Gastroesophageal sphincter (tissue), 4 donors: ENCODE data around the gene NAPSA. TPM values are rescaled to one million over a fixed set of nuclear protein-coding genes. Genes with fewer than 3 reads are reported as not detected.

Experiments
- ATAC-seq: fragments of 150-250 bp; one replicate; pipeline ENCODE4 v1.9.1; 2016; ENCODE audit warnings: mild to moderate bottlenecking, moderate library complexity
- H3K27ac ChIP-seq, 4 donors: fragments of 200-600 bp; sonication (generic) in 3 of 4; 1 replicate in 3 of 4; 2 replicates in 1 of 4; pipeline ENCODE4 v1.5.1; 2016 to 2019
- H3K27me3 ChIP-seq: fragments of 200-600 bp; sonication (generic); one replicate; pipeline ENCODE4 v1.5.1; 2019
- H3K36me3 ChIP-seq, 2 donors: fragments of 200-600 bp; sonication (generic); one replicate each; pipeline ENCODE4 v1.5.1; 2019; ENCODE audit warnings: control low read depth in 1 of 2
- H3K4me1 ChIP-seq, 3 donors: fragments of 200-600 bp; sonication (generic); 1 replicate in 2 of 3; 2 replicates in 1 of 3; pipeline ENCODE4 v1.5.1; 2016 to 2019; ENCODE audit warnings: control low read depth in 2 of 3
- H3K4me3 ChIP-seq, 2 donors: fragments of 200-600 bp; sonication (generic); one replicate each; pipeline ENCODE4 v1.5.1; 2019; ENCODE audit warnings: mild to moderate bottlenecking in 1 of 2, moderate library complexity in 1 of 2
- H3K9me3 ChIP-seq, 3 donors: fragments of 200-600 bp; sonication (generic); one replicate each; pipeline ENCODE4 v1.5.1; 2017 to 2019; ENCODE audit warnings: control low read depth in 2 of 3
- EP300 ChIP-seq: sonication (generic); formaldehyde crosslinking; IDR thresholded peaks from one replicate; pipeline ENCODE4 v1.6.1; 2017; ENCODE audit warnings: antibody characterized with exemption, mild to moderate bottlenecking
- POLR2A ChIP-seq, 2 donors: fragments of 450-650 bp; IDR thresholded peaks; one replicate each; pipeline ENCODE4 v1.6.1; 2017; ENCODE audit warnings: antibody characterized with exemption in 2 of 2, mild to moderate bottlenecking in 2 of 2, moderate library complexity in 1 of 2
- POLR2AphosphoS5 ChIP-seq: sonication (generic); formaldehyde crosslinking; IDR thresholded peaks from one replicate; pipeline ENCODE4 v1.6.1; 2017; ENCODE audit warnings: antibody characterized with exemption
- WGBS, 2 donors: methylation state at CpG; one replicate each; pipeline ENCODE4 v1.1.5; 2018; ENCODE audit warnings: low coverage in 1 of 2; 5-methylcytosine and 5-hydroxymethylcytosine counted together
- total RNA-seq, 4 donors: library from RNA; depleted of rRNA; stranded (reverse); fragments of >200 nt; gene quantifications; one replicate each; pipeline ENCODE4 v1.1.0, GENCODE V29; 2016
- TF ChIP-seq, protein P1 (sequence below), 4 experiments: fragments of 200-600 bp in 2 of 4; fragments of 450-650 bp in 2 of 4; sonication (generic) in 1 of 4; IDR thresholded peaks; one replicate each; pipeline ENCODE4 v1.5.1; 2017 to 2019; ENCODE audit warnings: antibody characterized with exemption in 4 of 4, mild to moderate bottlenecking in 2 of 4, moderate library complexity in 2 of 4

Gene NAPSA
- total RNA-seq, 4 donors from 2014 or later: 1.0 TPM; not detected in 3

DNA sequence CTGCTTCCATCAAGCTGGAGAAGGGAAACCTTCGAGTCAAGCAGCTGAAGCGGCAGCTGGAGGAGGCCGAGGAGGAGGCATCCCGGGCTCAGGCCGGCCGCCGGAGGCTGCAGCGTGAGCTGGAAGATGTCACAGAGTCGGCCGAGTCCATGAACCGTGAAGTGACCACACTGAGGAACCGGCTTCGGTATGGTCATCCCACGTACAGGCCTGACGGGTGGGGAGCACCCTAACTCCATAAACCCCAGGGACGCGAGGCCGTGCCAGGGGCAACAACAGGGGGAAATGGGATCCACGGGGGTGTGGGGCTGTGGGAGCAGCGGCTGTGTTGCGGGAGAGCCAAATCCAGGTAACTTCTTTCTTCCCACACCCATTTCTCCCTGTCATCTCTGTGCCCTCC lies 56.4 kb downstream of the NAPSA start:
- TF ChIP-seq POLR2A (IDR thresholded peaks at IDR 0.05) (no peak), EP300 (no peak), POLR2AphosphoS5 (no peak)
- TF ChIP-seq, protein P1, sequence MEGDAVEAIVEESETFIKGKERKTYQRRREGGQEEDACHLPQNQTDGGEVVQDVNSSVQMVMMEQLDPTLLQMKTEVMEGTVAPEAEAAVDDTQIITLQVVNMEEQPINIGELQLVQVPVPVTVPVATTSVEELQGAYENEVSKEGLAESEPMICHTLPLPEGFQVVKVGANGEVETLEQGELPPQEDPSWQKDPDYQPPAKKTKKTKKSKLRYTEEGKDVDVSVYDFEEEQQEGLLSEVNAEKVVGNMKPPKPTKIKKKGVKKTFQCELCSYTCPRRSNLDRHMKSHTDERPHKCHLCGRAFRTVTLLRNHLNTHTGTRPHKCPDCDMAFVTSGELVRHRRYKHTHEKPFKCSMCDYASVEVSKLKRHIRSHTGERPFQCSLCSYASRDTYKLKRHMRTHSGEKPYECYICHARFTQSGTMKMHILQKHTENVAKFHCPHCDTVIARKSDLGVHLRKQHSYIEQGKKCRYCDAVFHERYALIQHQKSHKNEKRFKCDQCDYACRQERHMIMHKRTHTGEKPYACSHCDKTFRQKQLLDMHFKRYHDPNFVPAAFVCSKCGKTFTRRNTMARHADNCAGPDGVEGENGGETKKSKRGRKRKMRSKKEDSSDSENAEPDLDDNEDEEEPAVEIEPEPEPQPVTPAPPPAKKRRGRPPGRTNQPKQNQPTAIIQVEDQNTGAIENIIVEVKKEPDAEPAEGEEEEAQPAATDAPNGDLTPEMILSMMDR (IDR thresholded peaks at IDR 0.05): no peak
- H3K9me3 ChIP-seq: peaks cover 0 to 24% (median 0%) of the 10 kb centered on the region in 3 donors
- H3K27me3 ChIP-seq: peaks cover 70% of the 10 kb centered on the region
- H3K36me3 ChIP-seq: peaks cover 0 to 9% of the 10 kb centered on the region in 2 donors
- WGBS, 2 donors: 69 to 83% methylated on average over 1 to 7 of the region's 21 CpGs
- no peak for ATAC-seq
- H3K4me1 ChIP-seq: no peaks in the 10 kb centered on the region
- H3K4me3 ChIP-seq: no peak overlapping the region
- H3K27ac ChIP-seq: no peak overlapping the region

Other genes with a start within 250 kb of the NAPSA start
- gene IZUMO2, start 202.4 kb downstream of the NAPSA start, total RNA-seq: not detected
- gene MYH14, start 162.0 kb downstream of the NAPSA start, total RNA-seq: 1 to 10 TPM; 3.5 to 10.0 (median 6.1) TPM
- gene KCNC3, start 36.3 kb downstream of the NAPSA start, total RNA-seq: under 1 TPM in 3 of 4 donors, not detected in 1; 0.16 to 0.67 (median 0.58) TPM
- 100 to 1,000 TPM; 138 to 191 (median 145) TPM for gene NR1H2, start 10.8 kb upstream of the NAPSA start, total RNA-seq
- gene POLD1, start 18.7 kb upstream of the NAPSA start, total RNA-seq: 10 to 100 TPM in 2 of 4 donors, 1 to 10 TPM in 2; 7.2 to 13.7 (median 10.3) TPM
- not detected for gene SPIB, start 53.3 kb upstream of the NAPSA start, total RNA-seq
- gene MYBPC2, start 67.3 kb upstream of the NAPSA start, total RNA-seq: not detected
- gene EMC10, start 110.9 kb upstream of the NAPSA start, total RNA-seq: 10 to 100 TPM; 55.5 to 75.9 (median 71.5) TPM
- gene GARIN5A, start 111.2 kb upstream of the NAPSA start, total RNA-seq: 1 to 10 TPM in 1 of 4 donors, under 1 TPM in 1, not detected in 2; 0.78 to 1.7 TPM
- gene JOSD2, start 145.6 kb upstream of the NAPSA start, total RNA-seq: 10 to 100 TPM; 16.1 to 39.8 (median 26.1) TPM
- not detected for gene ASPDH, start 148.3 kb upstream of the NAPSA start, total RNA-seq
- 1 to 10 TPM; 5.0 to 9.3 (median 7.6) TPM for gene LRRC4B, start 202.8 kb upstream of the NAPSA start, total RNA-seq